Dermis blood vessel endothelial cell (primary cell): Measurements from ENCODE around the gene SPTBN5. TPM values are rescaled to one million over a fixed set of nuclear protein-coding genes. Genes with fewer than 3 reads are reported as not detected.

ENCODE experiments used
- DNase-seq: peaks from one replicate; pipeline ENCODE4 v3.0.0; 2010
- total RNA-seq: library from RNA; depleted of rRNA; stranded (reverse); fragments of >200 nt; gene quantifications from 2 replicates; pipeline ENCODE4 v1.2.3, GENCODE V29; 2014

The SPTBN5 gene
- total RNA-seq = 3.2 and 11.1 TPM in 2 replicates

GRCh38 chr15:41893422-41894250 is at the start of gene SPTBN5:
SPTBN5 (minus strand) TSS chr15:41894053; CDS start chr15:41893497, 556 bp downstream.
- no peak for DNase-seq

DNA sequence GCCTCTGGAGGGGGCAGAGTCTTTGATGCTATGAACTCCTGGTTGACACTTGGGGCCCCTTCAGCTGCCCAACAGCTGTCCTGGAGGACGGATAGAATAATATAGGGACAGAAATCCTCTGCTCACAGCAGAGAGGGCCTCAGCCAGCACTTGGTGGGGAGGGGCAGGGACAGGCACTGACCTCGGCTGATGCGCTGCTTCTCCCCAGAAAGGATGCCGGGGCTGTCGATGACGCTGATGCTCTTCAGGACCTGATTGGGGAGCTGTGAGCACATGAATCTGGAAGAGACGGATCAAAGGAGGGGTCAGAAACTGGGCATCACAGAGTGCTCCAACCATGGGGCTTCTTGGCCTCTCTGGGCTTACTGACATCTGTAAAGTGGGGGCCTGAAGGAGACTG is 49.0 kb upstream of the SPTBN5 start:
- DNase-seq = no peak

- no peak for DNase-seq
Observed at GRCh38 chr15:41941644-41942415, 48.0 kb upstream of the SPTBN5 start.

- peak; percentile 92 for DNase-seq
Observed at GRCh38 chr15:41940441-41940857, 46.6 kb upstream of the SPTBN5 start.

GRCh38 chr15:41939986-41940385 is 46.1 kb upstream of the SPTBN5 start:
- no peak for DNase-seq

DNA sequence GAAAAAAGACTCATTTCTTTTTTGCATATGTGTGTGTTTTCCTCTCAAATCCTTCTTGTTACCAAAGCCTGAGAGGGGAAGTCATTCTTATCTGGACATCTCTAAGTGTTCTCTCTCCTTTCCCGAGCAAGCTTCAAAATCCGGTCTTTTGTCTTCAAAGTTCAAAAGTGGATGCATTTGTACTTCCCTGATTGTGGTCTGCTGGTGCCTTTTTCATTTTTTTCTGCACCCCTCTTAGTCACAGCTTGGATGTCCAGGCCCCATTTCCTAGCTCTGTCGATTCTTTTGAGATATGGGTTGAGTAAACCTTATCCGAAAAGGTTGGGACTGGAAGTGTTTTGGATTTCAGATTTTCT is 43.7 kb upstream of the SPTBN5 start:
- peak; percentile 74 for DNase-seq

GRCh38 chr15:41936649-41937567 is 43.1 kb upstream of the SPTBN5 start:
- peak; percentile 97 for DNase-seq

- DNase-seq = no peak
Observed at GRCh38 chr15:41936155-41936554, 42.3 kb upstream of the SPTBN5 start.

- DNase-seq = no peak
Observed at GRCh38 chr15:41935566-41936020, 41.7 kb upstream of the SPTBN5 start.

GRCh38 chr15:41934843-41935242 is 41.0 kb upstream of the SPTBN5 start:
- DNase-seq = peak; percentile 87

DNA sequence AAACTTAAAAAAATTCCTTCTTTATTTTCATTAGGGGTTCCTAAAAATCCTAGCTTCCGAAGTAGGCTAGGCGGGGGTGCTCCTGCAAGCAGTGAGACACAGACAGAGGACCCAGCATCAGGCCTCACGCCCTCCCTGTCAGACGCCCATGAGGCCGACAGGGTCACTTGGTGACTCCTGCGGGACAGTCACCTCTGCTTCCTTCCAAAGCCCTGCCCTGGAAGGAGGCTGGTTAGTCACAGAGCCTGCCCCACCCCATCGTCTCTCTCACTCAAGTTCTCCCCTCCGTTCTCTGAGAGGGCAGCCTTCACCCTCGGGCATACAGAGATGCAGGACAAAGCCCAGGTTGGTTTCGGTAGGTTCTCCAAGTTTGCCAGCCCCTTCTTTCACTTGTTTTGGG is 39.9 kb upstream of the SPTBN5 start:
- peak; percentile 65 for DNase-seq

DNA sequence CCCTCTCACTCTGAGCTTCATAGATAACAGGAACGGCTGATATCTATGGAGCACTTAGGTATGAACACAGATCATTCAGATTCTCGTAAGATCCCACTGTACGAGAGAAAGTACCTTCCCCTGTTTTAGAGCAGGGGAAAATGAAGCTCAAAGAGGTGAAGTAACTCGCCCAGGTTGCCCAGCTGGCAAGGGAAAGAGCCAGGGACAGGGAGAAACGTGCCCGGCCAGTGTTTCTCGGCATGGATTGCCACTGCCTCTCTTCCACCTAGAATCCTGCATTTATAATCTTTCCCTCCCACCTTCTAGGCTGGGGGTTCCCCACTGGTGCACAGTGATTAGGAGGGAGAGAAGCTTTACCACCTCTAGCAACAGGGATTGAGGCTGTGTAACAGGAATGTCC is 39.5 kb upstream of the SPTBN5 start:
- no peak for DNase-seq

GRCh38 chr15:41932511-41933289 is 38.8 kb upstream of the SPTBN5 start:
- DNase-seq = no peak

- no peak for DNase-seq
Observed at GRCh38 chr15:41932101-41932500, 38.2 kb upstream of the SPTBN5 start.

DNA sequence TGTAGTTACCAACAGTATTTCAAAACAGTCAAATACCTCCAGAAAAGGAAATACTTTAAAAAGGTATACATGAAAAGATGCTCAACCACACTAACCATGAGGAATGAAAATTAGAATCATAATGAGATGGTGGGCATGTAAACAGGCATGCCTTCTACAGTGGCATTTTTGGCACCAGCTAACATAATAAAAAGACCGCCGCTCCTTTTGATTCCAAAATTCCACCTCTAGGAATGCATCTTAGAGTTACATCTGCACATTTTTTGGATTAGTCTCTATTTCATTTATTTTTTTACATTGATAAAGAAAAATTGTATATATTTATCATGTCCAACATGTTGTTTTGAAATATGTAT is 37.0 kb upstream of the SPTBN5 start:
- DNase-seq = no peak

DNA sequence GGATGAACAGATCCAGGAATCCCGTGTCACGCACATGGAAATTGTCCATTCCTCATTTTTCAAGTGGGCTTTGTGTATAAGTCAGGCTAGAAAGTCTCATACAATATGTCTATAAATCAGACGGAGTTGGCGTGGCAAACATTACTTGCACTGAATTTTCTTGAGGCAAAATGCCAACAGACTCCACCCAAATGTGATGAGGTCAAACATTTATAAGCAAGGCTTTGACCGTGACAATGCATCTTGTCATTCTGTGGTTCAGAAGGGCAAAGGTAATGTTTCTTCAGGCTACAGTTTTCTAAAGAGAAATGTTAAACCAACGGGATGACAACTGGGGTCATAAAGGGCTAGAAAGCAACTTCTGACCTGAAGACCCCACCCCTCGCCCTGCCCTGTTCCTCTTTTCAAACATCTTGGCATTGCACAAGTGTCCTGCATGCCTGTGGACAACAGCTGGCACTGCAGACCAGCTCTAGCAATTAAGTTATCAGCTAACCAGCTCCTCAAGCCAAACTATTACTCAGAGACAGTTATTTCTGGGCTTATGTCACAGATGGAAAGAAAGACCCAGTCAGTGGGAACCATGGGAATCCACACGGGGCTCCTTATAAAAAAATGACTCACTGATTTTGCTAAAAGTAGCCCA is 36.5 kb upstream of the SPTBN5 start:
- DNase-seq = peak; percentile 79

DNA sequence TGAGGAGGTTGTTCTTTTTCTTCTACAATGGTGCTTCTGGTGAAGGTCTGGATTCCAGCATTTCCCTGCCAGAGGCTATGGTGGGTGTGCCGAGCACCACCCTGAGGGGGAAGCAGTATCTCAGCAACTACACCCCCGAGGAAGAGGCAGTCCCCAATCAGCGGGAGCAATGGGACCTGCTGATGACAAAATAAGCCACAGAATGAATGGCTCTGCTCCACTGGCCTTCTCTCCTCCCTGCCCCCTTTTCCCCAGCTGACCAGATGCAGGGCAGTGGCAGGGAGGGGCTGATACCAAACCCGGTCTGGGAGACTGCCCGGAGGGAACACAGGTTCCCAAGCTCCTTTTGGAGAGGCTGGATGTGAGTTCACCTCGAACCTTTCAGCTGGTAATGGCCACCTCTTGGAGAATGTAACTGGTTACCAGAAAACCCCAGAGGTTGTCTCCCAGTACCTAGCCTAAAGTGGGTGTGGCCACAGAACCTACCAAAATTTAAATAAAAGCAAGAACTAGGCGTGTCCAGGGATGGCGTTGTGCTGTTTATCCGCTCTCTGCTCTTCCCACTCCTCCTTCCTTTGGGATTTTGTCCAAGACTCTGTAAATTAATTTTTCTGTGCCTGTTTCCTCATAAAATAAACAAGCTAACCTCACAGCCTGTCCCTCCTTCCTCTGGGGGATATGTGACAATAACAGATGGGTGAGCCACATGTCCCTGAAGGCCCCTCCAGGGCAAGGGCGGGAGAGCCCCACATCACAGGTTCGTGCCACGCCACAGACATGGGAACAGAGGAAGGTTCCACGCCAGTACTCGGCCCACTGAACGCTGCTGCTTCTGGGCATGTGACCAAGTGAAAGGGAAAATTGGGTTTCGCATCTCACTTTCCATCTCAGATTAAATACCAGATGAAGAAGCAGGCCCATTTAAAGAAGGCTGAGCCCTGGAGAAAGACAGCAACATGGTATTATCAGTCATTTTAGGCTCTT is 35.1 kb upstream of the SPTBN5 start:
- DNase-seq = no peak

DNA sequence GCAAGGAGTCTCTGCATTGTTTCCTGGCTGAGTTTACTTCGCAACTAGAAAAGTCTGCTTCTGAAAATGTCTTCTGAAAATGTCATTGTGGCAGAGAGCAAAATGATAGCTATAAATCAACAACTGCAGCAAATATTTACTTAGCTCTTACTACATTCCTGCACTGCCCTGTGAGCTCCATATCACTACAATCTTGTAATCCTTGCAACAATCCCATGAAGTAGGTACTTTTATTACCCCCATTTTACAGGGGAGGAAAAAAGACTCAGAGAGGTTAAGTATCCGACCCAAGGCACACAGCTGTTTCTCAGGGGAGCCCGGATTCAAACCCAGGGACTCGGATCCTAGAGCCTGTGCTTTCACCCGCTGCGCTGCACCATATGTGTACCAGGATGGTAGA is 34.2 kb upstream of the SPTBN5 start:
- DNase-seq = no peak

- no peak for DNase-seq
Observed at GRCh38 chr15:41927536-41927935, 33.7 kb upstream of the SPTBN5 start.
